K562 (cell line): ENCODE results near the gene CHI3L1. TPM values are rescaled to one million over a fixed set of nuclear protein-coding genes. Genes with fewer than 3 reads are reported as not detected.

Source experiments
- ATAC-seq: fragments of 200-7000 bp; cut with Tn5 transposase; 3 replicates; pipeline ENCODE4 v1.9.1; 2020; ENCODE audit warnings: moderate library complexity
- BruUV-seq: library from RNA; stranded (reverse); fragments of 400-500 nt; replicated peaks from 2 replicates; lab custom pipeline; 2021; lab: Mats Ljungman, UMichigan
- CTCF ChIA-PET: fragments of 300-600 bp; formaldehyde crosslinking; extraction: SDS; loops from one replicate; lab custom pipeline; 2021; ENCODE audit warnings: low intra/inter-chr PET ratio; lab: Yijun Ruan, JAX
- POLR2A ChIA-PET: fragments of 300-600, 350-650 bp; sonication (Branson Sonifier 250); formaldehyde crosslinking; extraction: SDS; loops from one replicate; lab custom pipeline; 2021; ENCODE audit warnings: antibody characterized with exemption, inconsistent platforms; lab: Yijun Ruan, JAX
- DNase-seq, 4 experiments: peaks; one replicate each; pipeline versions ENCODE4 v3.0.0 to v3.0.0-alpha.2; 2011 to 2018; ENCODE audit warnings: low spot score in 3 of 4, mixed read lengths in 3 of 4; ENCODE audit errors: extremely low read depth in 1 of 4
- FAIRE-seq: peaks from 2 replicates; lab custom pipeline; 2011; peaks lifted over from hg19 to GRCh38; lab: Jason Lieb, UNC
- H2AFZ ChIP-seq: 2 replicates; pipeline ENCODE4 v1.6.0; 2011; ENCODE audit warnings: low read depth, low read length, control low read depth, inconsistent platforms
- H3K27ac ChIP-seq: fragments of 200-600 bp; 3 replicates; pipeline ENCODE4 v1.8.0; 2011; ENCODE audit warnings: low read depth, mild to moderate bottlenecking, control low read depth, inconsistent platforms, low read length, moderate library complexity, mixed read lengths; ENCODE audit errors: extremely low read depth
- H3K27me3 ChIP-seq, 2 experiments: fragments of 300-600 bp in 1 of 2; 2 replicates in 1 of 2; 3 replicates in 1 of 2; pipeline versions ENCODE4 v1.6.0 to v1.8.0; 2011; ENCODE audit warnings: inconsistent platforms in 2 of 2, low read length in 2 of 2, mild to moderate bottlenecking in 1 of 2, mixed read lengths in 1 of 2, moderate library complexity in 1 of 2; ENCODE audit not compliant: control insufficient read depth in 2 of 2, insufficient read depth in 2 of 2
- H3K36me3 ChIP-seq: fragments of 300-600 bp; 3 replicates; pipeline ENCODE4 v1.8.0; 2011; ENCODE audit warnings: mild to moderate bottlenecking, low read length, inconsistent platforms; ENCODE audit not compliant: control insufficient read depth, insufficient read depth
- H3K4me1 ChIP-seq, 2 experiments: fragments of 200-600 bp in 1 of 2; replicated peaks in 1 of 2; 2 replicates in 1 of 2; 3 replicates in 1 of 2; pipeline versions ENCODE4 v1.5.1 to v1.8.0; 2011; ENCODE audit warnings: inconsistent platforms in 2 of 2, low read length in 2 of 2, mild to moderate bottlenecking in 1 of 2, mixed read lengths in 1 of 2, moderate library complexity in 1 of 2; ENCODE audit not compliant: control insufficient read depth in 2 of 2, insufficient read depth in 2 of 2
- H3K4me2 ChIP-seq: 2 replicates; pipeline ENCODE4 v1.6.1; 2011; ENCODE audit warnings: low read length, control low read depth, inconsistent platforms, mixed read lengths; ENCODE audit not compliant: insufficient read depth
- H3K4me3 ChIP-seq: fragments of 200-600 bp; sonication (generic), shearing (Covaris generic); 2 replicates; pipeline ENCODE4 v1.5.1; 2016; ENCODE audit warnings: control low read depth, inconsistent platforms
- H3K79me2 ChIP-seq: fragments of 200-600 bp; 3 replicates; pipeline ENCODE4 v1.8.0; 2011; ENCODE audit warnings: low read length, inconsistent platforms; ENCODE audit not compliant: control insufficient read depth, insufficient read depth
- H3K9ac ChIP-seq, 2 experiments: 2 replicates each; pipeline versions ENCODE4 v1.6.0 to v1.6.1; 2011; ENCODE audit warnings: low read depth in 2 of 2, low read length in 2 of 2, control low read depth in 1 of 2, inconsistent platforms in 1 of 2, mild to moderate bottlenecking in 1 of 2, mixed read lengths in 1 of 2; ENCODE audit not compliant: insufficient read depth in 1 of 2
- H3K9me1 ChIP-seq: one replicate; pipeline ENCODE4 v1.6.0; 2011; ENCODE audit warnings: inconsistent platforms, mild to moderate bottlenecking, low read length, moderate library complexity; ENCODE audit not compliant: control insufficient read depth, insufficient read depth
- H3K9me3 ChIP-seq: replicated peaks from 2 replicates; pipeline ENCODE4 v1.5.1; 2011; ENCODE audit warnings: low read depth, low read length, inconsistent platforms; ENCODE audit not compliant: control insufficient read depth, insufficient read depth
- H4K20me1 ChIP-seq: replicated peaks from 2 replicates; pipeline ENCODE4 v1.6.1; 2011; ENCODE audit warnings: low read length, inconsistent platforms, mixed read lengths; ENCODE audit not compliant: control insufficient read depth, insufficient read depth
- ATF3 ChIP-seq, 2 experiments: fragments of 450-650 bp in 1 of 2; sonication (generic) in 1 of 2; formaldehyde crosslinking in 1 of 2; IDR thresholded peaks in 1 of 2; conservative IDR thresholded peaks in 1 of 2; 2 replicates each; pipeline versions ENCODE4 v1.6.1 to v1.8.1; 2016 to 2023; ENCODE audit warnings: mild to moderate bottlenecking in 2 of 2, moderate library complexity in 2 of 2, inconsistent platforms in 1 of 2, missing genetic modification reagents in 1 of 2
- BRD4 ChIP-seq: fragments of 200-600 bp; sonication (generic); IDR thresholded peaks from 2 replicates; pipeline ENCODE4 v1.6.1; 2017; ENCODE audit warnings: inconsistent platforms
- CSDE1 ChIP-seq, 2 experiments: fragments of 450-650 bp; IDR thresholded peaks; 2 replicates each; pipeline ENCODE4 v1.6.1; 2016; ENCODE audit warnings: mild to moderate bottlenecking in 1 of 2
- FOXJ3 ChIP-seq: sonication (generic); formaldehyde crosslinking; IDR thresholded peaks from 2 replicates; pipeline ENCODE4 v1.4.0; 2020; ENCODE audit warnings: mild to moderate bottlenecking, missing genetic modification reagents
- MTA1 ChIP-seq: fragments of 450-650 bp; IDR thresholded peaks from 2 replicates; pipeline ENCODE4 v1.6.1; 2017; ENCODE audit warnings: borderline replicate concordance
- NFE2 ChIP-seq: IDR thresholded peaks from 2 replicates; pipeline ENCODE4 v1.6.1; 2014; ENCODE audit warnings: antibody characterized with exemption, low read depth
- PHF21A ChIP-seq: fragments of 450-650 bp; IDR thresholded peaks from 2 replicates; pipeline ENCODE4 v1.6.1; 2017; ENCODE audit warnings: low read depth, borderline replicate concordance
- SMAD4 ChIP-seq: fragments of 250-450 bp; sonication (Bioruptor Pico); conservative IDR thresholded peaks from 2 replicates; pipeline ENCODE4 v1.8.0; 2021; ENCODE audit warnings: inconsistent platforms, mild to moderate bottlenecking, moderate library complexity
- SUPT5H ChIP-seq: fragments of 450-650 bp; IDR thresholded peaks from 2 replicates; pipeline ENCODE4 v1.6.1; 2016
- TBP ChIP-seq: optimal IDR thresholded peaks from 2 replicates; pipeline ENCODE3; 2011; ENCODE audit warnings: low read depth, low read length, improper control_type of control experiment
- ZBTB1 ChIP-seq: sonication (generic); formaldehyde crosslinking; IDR thresholded peaks from 2 replicates; pipeline ENCODE4 v1.8.1; 2023; ENCODE audit warnings: missing genetic modification reagents, low read depth, mild to moderate bottlenecking, borderline replicate concordance
- ZBTB7A ChIP-seq: IDR thresholded peaks from 2 replicates; pipeline ENCODE4 v1.6.1; 2011; ENCODE audit warnings: low read depth, mild to moderate bottlenecking, low read length, moderate library complexity, borderline replicate concordance; ENCODE audit not compliant: control insufficient read depth
- WGBS: fragments of 100-300 bp; shearing (Covaris generic); methylation state at CpG from one replicate; pipeline ENCODE4 v1.1.6; 2016; ENCODE audit warnings: low coverage, mixed read lengths; ENCODE audit not compliant: insufficient coverage; ENCODE audit errors: missing lambda C conversion rate; 5-methylcytosine and 5-hydroxymethylcytosine counted together
- in situ Hi-C: fragments of 300-500 bp; cut with MboI; formaldehyde crosslinking; loops from 4 replicates; pipeline ENCODE4 v1.15.0; 2018; ENCODE audit warnings: inconsistent platforms, mixed read lengths
- intact Hi-C: fragments of 100-400 bp; cut with micrococcal nuclease; formaldehyde crosslinking; loops from 2 replicates; pipeline ENCODE4 v1.14.2; 2022
- polyA plus RNA-seq, 8 experiments: library from polyadenylated mRNA; depleted of rRNA in 4 of 8; stranded (reverse) in 5 of 8; unstranded in 3 of 8; fragments of >200 nt; fragmentation: Nextera tagmentation in 2 of 8; fragmentation: Illumina TruSeq in 1 of 8; extraction: Ambion mirVana in 2 of 8; extraction: Trizol in 1 of 8; gene quantifications; 2 replicates each; pipeline versions ENCODE4 v1.2.1 to v1.2.3, GENCODE V29; 2011 to 2014; ENCODE audit warnings: inconsistent platforms in 1 of 8, missing spikeins in 1 of 8
- total RNA-seq, 7 experiments: library from RNA; depleted of rRNA in 6 of 7; stranded (reverse); fragments of >200 nt in 6 of 7; fragmentation: Illumina TruSeq in 2 of 7; extraction: Trizol in 2 of 7; gene quantifications; 2 replicates each; pipeline versions ENCODE4 v1.2.1 to v1.2.3, GENCODE V29; 2011 to 2021; ENCODE audit warnings: low replicate concordance in 1 of 7
- TF ChIP-seq, protein P1 (sequence below): sonication (generic); formaldehyde crosslinking; IDR thresholded peaks from 2 replicates; pipeline ENCODE4 v1.8.1; 2023; ENCODE audit warnings: mild to moderate bottlenecking, missing genetic modification reagents

Gene CHI3L1
- total and polyA plus RNA-seq, 9 of the 15 experiments (the other 6 are each of a cell fraction or from before 2014, with no cell fraction given) = not detected

- intact Hi-C loops (no loop called here), in situ Hi-C loops (loop anchor here (5.0 kb wide), 1 partner anchor 187 kb away; no protein-coding TSS in a partner anchor)
- Histone ChIP-seq H3K79me2 (no peaks in the 10 kb centered on the region), H2AFZ (no peak overlapping the region), H3K9me1 (no peaks in the 10 kb centered on the region), H3K4me3 (no peak overlapping the region), H3K4me1 (no peaks in the 10 kb centered on the region), H3K27me3 (peaks cover 21 to 59% of the 10 kb centered on the region in 2 experiments), H3K27ac (no peak overlapping the region), H3K9me3 (no peaks in the 10 kb centered on the region), H4K20me1 (peaks cover 14% of the 10 kb centered on the region), H3K4me2 (no peak overlapping the region), H3K36me3 (no peaks in the 10 kb centered on the region), H3K9ac (no peak overlapping the region)
- CTCF ChIA-PET = no interaction called here
- WGBS = 0% methylated on average over 1 of the region's 1 CpG
- FAIRE-seq (no peak), ATAC-seq (no peak), DNase-seq (no peak)
- TF ChIP-seq MTA1 (no peak), NFE2 (no peak), BRD4 (no peak), FOXJ3 (CRISPR knock-in tag) (no peak), ZBTB1 (CRISPR knock-in tag) (no peak), SUPT5H (no peak), PHF21A (no peak), ATF3 (IDR thresholded peaks at IDR 0.05) (no peak), ATF3 (CRISPR knock-in tag; conservative IDR thresholded peaks at IDR 0.05) (no peak), TBP (no peak), SMAD4 (CRISPR knock-in tag) (no peak), ZBTB7A (no peak), CSDE1 (IDR thresholded peaks at IDR 0.05) (no peak)
- TF ChIP-seq, protein P1, sequence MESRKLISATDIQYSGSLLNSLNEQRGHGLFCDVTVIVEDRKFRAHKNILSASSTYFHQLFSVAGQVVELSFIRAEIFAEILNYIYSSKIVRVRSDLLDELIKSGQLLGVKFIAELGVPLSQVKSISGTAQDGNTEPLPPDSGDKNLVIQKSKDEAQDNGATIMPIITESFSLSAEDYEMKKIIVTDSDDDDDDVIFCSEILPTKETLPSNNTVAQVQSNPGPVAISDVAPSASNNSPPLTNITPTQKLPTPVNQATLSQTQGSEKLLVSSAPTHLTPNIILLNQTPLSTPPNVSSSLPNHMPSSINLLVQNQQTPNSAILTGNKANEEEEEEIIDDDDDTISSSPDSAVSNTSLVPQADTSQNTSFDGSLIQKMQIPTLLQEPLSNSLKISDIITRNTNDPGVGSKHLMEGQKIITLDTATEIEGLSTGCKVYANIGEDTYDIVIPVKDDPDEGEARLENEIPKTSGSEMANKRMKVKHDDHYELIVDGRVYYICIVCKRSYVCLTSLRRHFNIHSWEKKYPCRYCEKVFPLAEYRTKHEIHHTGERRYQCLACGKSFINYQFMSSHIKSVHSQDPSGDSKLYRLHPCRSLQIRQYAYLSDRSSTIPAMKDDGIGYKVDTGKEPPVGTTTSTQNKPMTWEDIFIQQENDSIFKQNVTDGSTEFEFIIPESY = no peak
- POLR2A ChIA-PET = interaction anchor here (0.6 kb wide), 1 partner anchor 91 kb away, joined by 3 read pairs; no protein-coding TSS in a partner anchor
- no TSS peak for BruUV-seq
Observed at GRCh38 chr1:203219171-203219570, 32.7 kb upstream of the CHI3L1 start.
